PC-3 (cell line): ENCODE results near the gene CFAP53. TPM values are rescaled to one million over a fixed set of nuclear protein-coding genes. Genes with fewer than 3 reads are reported as not detected.

Source experiments
- ATAC-seq: fragments of 200-7000 bp; cut with Tn5 transposase; 2 replicates; pipeline ENCODE4 v1.9.1; 2020; ENCODE audit warnings: mild to moderate bottlenecking, moderate library complexity
- BruUV-seq: library from RNA; stranded (reverse); fragments of 400-500 nt; replicated peaks from 2 replicates; lab custom pipeline; 2021; lab: Mats Ljungman, UMichigan
- CTCF ChIA-PET: fragments of 300-600 bp; sonication (Branson Sonifier 250); formaldehyde crosslinking; loops from one replicate; lab custom pipeline; 2022; ENCODE audit warnings: antibody characterized with exemption; lab: Charles Lee
- POLR2A ChIA-PET: fragments of 300-600 bp; sonication (Branson Sonifier 250); formaldehyde crosslinking; loops from one replicate; lab custom pipeline; 2022; ENCODE audit warnings: antibody characterized with exemption; ENCODE audit not compliant: unreplicated experiment; lab: Charles Lee
- DNase-seq: peaks from one replicate; pipeline ENCODE4 v3.0.0-alpha.2; 2015
- H2AFZ ChIP-seq: fragments of 300-600 bp; sonication (generic); 2 replicates; pipeline ENCODE4 v1.6.0; 2016; ENCODE audit warnings: antibody characterized with exemption, low read length
- H3F3A ChIP-seq: fragments of 300-600 bp; sonication (generic); one replicate; pipeline ENCODE4 v1.6.0; 2017; ENCODE audit warnings: antibody characterized with exemption, low read length, control low read depth, mild to moderate bottlenecking; ENCODE audit not compliant: unreplicated experiment
- H3K27ac ChIP-seq: fragments of 300-600 bp; sonication (generic); 2 replicates; pipeline ENCODE4 v1.5.1; 2016; ENCODE audit warnings: mild to moderate bottlenecking, low read length
- H3K27me3 ChIP-seq: fragments of 300-600 bp; sonication (generic); 2 replicates; pipeline ENCODE4 v1.6.1; 2016; ENCODE audit warnings: low read length, mixed read lengths
- H3K36me3 ChIP-seq: fragments of 300-600 bp; sonication (generic); 2 replicates; pipeline ENCODE4 v1.6.1; 2016; ENCODE audit warnings: low read depth, mixed run types, low read length, mixed read lengths
- H3K4me1 ChIP-seq: fragments of 300-600 bp; sonication (generic); 2 replicates; pipeline ENCODE4 v1.5.1; 2016; ENCODE audit warnings: low read length; ENCODE audit not compliant: insufficient read depth
- H3K4me2 ChIP-seq: fragments of 300-600 bp; sonication (generic); 2 replicates; pipeline ENCODE4 v1.6.0; 2016; ENCODE audit warnings: low read length
- H3K4me3 ChIP-seq: fragments of 300-600 bp; sonication (generic); 2 replicates; pipeline ENCODE4 v1.5.1; 2016; ENCODE audit warnings: mild to moderate bottlenecking, low read length, mixed read lengths
- H3K79me2 ChIP-seq: fragments of 300-600 bp; sonication (generic); 2 replicates; pipeline ENCODE4 v1.6.1; 2017; ENCODE audit warnings: low read length, mixed read lengths
- H3K9ac ChIP-seq: fragments of 300-600 bp; sonication (generic); 2 replicates; pipeline ENCODE4 v1.6.0; 2016; ENCODE audit warnings: mild to moderate bottlenecking, low read length
- H3K9me2 ChIP-seq: fragments of 300-600 bp; sonication (generic); replicated peaks from 2 replicates; pipeline ENCODE4 v1.6.1; 2016; ENCODE audit warnings: mixed run types, low read length, mixed read lengths
- H3K9me3 ChIP-seq: fragments of 300-600 bp; sonication (generic); 2 replicates; pipeline ENCODE4 v1.6.1; 2016; ENCODE audit warnings: low read length, mixed read lengths
- H4K20me1 ChIP-seq: fragments of 300-600 bp; sonication (generic); 2 replicates; pipeline ENCODE4 v1.6.1; 2016; ENCODE audit warnings: low read length, mixed read lengths
- CTCF ChIP-seq: fragments of 300-600 bp; sonication (generic); conservative IDR thresholded peaks from 2 replicates; pipeline ENCODE4 v1.5.1; 2017; ENCODE audit warnings: antibody characterized with exemption, low read depth, mild to moderate bottlenecking, low read length
- EZH2 ChIP-seq: fragments of 300-600 bp; sonication (generic); IDR thresholded peaks from one replicate; pipeline ENCODE4 v1.6.1; 2017; ENCODE audit warnings: antibody characterized with exemption, mild to moderate bottlenecking, low read length; ENCODE audit not compliant: unreplicated experiment
- EZH2phosphoT487 ChIP-seq: fragments of 300-600 bp; sonication (generic); IDR thresholded peaks from 2 replicates; pipeline ENCODE4 v1.6.1; 2018; ENCODE audit warnings: mild to moderate bottlenecking, antibody characterized with exemption, low read length, borderline replicate concordance
- intact Hi-C: fragments of 100-400 bp; cut with micrococcal nuclease; formaldehyde crosslinking; loops from 2 replicates; pipeline ENCODE4 v1.9.0; 2023
- total RNA-seq: library from RNA; depleted of rRNA; stranded (reverse); fragments of >200 nt; gene quantifications from 2 replicates; pipeline ENCODE4 v1.2.3, GENCODE V29; 2014

The CFAP53 gene
- total RNA-seq, 1 experiment from 2014 or later = not detected

- Histone ChIP-seq H3F3A (no peaks in the 10 kb centered on the region), H3K9me3 (no peaks in the 10 kb centered on the region), H3K4me2 (no peak overlapping the region), H3K4me3 (no peak overlapping the region), H2AFZ (no peak overlapping the region), H3K9me2 (no peaks in the 10 kb centered on the region), H3K4me1 (no peaks in the 10 kb centered on the region), H3K27me3 (no peaks in the 10 kb centered on the region), H3K27ac (no peak overlapping the region), H4K20me1 (no peaks in the 10 kb centered on the region), H3K9ac (no peak overlapping the region), H3K79me2 (no peaks in the 10 kb centered on the region), H3K36me3 (no peaks in the 10 kb centered on the region)
- BruUV-seq = no TSS peak
- DNase-seq (no peak), ATAC-seq (no peak)
- no peak for TF ChIP-seq CTCF
- TF ChIP-seq EZH2 = no peak
- TF ChIP-seq EZH2phosphoT487 = no peak
- POLR2A ChIA-PET = no interaction called here
- CTCF ChIA-PET = no interaction called here
- intact Hi-C loops = no loop called here
Observed at GRCh38 chr18:50313873-50314460, 47.7 kb upstream of the CFAP53 start.

- Histone ChIP-seq H3K4me1 (no peaks in the 10 kb centered on the region), H3K4me2 (no peak overlapping the region), H4K20me1 (no peaks in the 10 kb centered on the region), H3K9ac (no peak overlapping the region), H3K36me3 (no peaks in the 10 kb centered on the region), H2AFZ (no peak overlapping the region), H3K9me3 (no peaks in the 10 kb centered on the region), H3K4me3 (no peak overlapping the region), H3F3A (no peaks in the 10 kb centered on the region), H3K27me3 (no peaks in the 10 kb centered on the region), H3K27ac (no peak overlapping the region), H3K9me2 (no peaks in the 10 kb centered on the region), H3K79me2 (no peaks in the 10 kb centered on the region)
- no peak for DNase-seq
- BruUV-seq = no TSS peak
- POLR2A ChIA-PET = no interaction called here
- CTCF ChIA-PET = no interaction called here
- no peak for ATAC-seq
- intact Hi-C loops = no loop called here
- TF ChIP-seq EZH2phosphoT487 (no peak), EZH2 (no peak), CTCF (no peak)
Observed at GRCh38 chr18:50313031-50313607, 46.8 kb upstream of the CFAP53 start.

GRCh38 chr18:50312296-50313030 lies 46.2 kb upstream of the CFAP53 start:
- no peak for ATAC-seq
- BruUV-seq = no TSS peak
- intact Hi-C loops = no loop called here

More at GRCh38 chr18:50312296-50313030, 46.2 kb upstream of the CFAP53 start:
- Histone ChIP-seq H3K4me3 (no peak overlapping the region), H3K9ac (no peak overlapping the region), H3K36me3 (no peaks in the 10 kb centered on the region), H3K9me3 (no peaks in the 10 kb centered on the region), H3K27me3 (no peaks in the 10 kb centered on the region), H3K9me2 (no peaks in the 10 kb centered on the region), H3K4me2 (no peak overlapping the region), H4K20me1 (no peaks in the 10 kb centered on the region), H3K4me1 (no peaks in the 10 kb centered on the region), H3K27ac (no peak overlapping the region), H3K79me2 (no peaks in the 10 kb centered on the region), H3F3A (no peaks in the 10 kb centered on the region), H2AFZ (no peak overlapping the region)
- CTCF ChIA-PET = no interaction called here
- TF ChIP-seq EZH2phosphoT487 (no peak), CTCF (no peak)
- DNase-seq = no peak
- POLR2A ChIA-PET = no interaction called here
